Measurements from ENCODE around the gene IFI27L1.

IFI27L1 gene

DNA sequence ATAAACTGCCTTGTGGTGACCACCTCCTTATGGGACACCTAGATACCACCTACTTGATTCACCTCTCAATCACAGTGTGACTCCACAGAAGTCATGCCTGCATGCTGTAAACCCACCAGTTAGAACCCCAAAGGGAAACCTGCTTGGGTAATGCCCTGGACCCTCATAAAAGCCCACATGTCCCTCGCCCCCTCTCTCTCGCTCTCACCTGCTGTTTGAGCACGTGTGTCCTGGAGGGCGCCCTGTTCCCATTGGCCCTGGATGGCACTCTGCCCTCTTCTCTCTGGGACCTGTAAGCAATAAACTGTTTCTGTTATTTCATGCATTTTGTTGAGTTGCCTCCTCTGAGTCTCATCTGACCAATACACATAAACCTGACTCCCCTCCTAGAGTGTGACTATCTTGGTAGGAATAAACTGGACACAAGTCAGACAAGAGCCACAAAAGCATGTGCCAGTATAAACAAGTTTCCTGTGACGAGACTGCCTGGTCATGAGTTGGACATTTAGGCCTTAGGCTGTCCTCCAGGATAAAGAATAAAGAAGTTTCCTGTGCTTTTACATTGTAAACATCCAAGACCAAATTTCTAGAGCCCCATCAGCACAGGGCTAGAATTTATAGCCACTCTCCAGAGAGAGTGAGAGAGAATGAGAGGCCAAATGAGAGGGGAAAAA lies 39.7 kb downstream of the IFI27L1 start:
- Histone ChIP-seq H3K4me2 (no peak overlapping the region), H3K4me1 (peaks cover 9% of the 10 kb centered on the region; the same call in 1 of the 2 replicates), H3K9ac (no peak overlapping the region), H3K9me3 (peaks cover 30% of the 10 kb centered on the region), H3K4me3 (no peak overlapping the region), H3K36me3 (no peaks in the 10 kb centered on the region; the same call in 1 of the 2 replicates), H3K27ac (no peak overlapping the region), H3K27me3 (no peaks in the 10 kb centered on the region), H4K20me1 (no peaks in the 10 kb centered on the region)
- no peak for TF ChIP-seq Cebpa-rat (IDR thresholded peaks at IDR 0.05)

DNA sequence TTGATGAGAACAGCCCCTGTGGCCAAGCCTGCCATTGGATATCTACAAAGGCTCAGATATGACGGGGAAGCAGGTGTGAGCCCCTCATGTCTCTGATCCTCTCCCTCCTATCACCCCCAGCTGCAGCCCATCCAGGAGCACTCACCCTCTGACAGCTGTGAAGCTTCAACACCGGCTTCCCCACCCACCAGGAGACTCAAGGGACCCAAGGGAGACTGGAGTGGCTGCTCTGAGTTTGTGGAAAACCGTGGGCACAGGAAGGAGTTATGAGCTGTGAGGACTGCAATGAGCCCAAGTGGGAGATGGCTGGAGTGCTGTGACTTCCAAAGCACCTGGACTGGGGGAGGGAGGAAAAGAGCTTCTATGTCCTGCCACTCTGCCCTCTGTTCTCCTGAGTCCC lies 40.4 kb downstream of the IFI27L1 start:
- Histone ChIP-seq H3K27ac (no peak overlapping the region), H3K4me1 (peaks cover 9% of the 10 kb centered on the region; the same call in 1 of the 2 replicates), H3K27me3 (no peaks in the 10 kb centered on the region), H3K4me3 (no peak overlapping the region), H4K20me1 (no peaks in the 10 kb centered on the region), H3K36me3 (no peaks in the 10 kb centered on the region; the same call in 1 of the 2 replicates), H3K9me3 (peaks cover 30% of the 10 kb centered on the region), H3K9ac (no peak overlapping the region), H3K4me2 (no peak overlapping the region)
- TF ChIP-seq Cebpa-rat (IDR thresholded peaks at IDR 0.05) = no peak

DNA sequence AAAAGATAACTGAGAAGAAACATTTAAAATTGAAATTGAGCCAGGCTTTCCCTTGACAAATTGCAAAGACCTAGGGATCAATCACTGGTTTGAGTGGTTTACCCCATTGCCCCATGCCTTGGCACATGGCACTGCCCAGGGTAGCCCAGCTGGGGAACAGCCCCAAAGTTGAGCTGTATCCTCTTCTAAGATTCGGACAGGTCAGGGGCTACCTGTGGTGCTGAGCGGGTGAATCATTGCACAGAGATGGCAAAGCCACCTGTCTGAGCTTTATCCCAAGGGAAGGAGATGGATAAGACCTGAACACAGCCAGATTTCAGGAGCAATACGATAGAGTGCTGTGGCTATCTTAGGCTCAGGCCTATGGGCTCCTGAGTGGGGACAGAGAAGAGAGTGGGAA lies 41.3 kb downstream of the IFI27L1 start:
- no peak overlapping the region for H3K27ac ChIP-seq
- H3K36me3 ChIP-seq = no peaks in the 10 kb centered on the region; the same call in 1 of the 2 replicates
- no peak overlapping the region for H3K4me3 ChIP-seq
- no peak overlapping the region for H3K9ac ChIP-seq
- no peak overlapping the region for H3K4me2 ChIP-seq
- no peaks in the 10 kb centered on the region for H3K27me3 ChIP-seq
- H3K4me1 ChIP-seq = peaks cover 9% of the 10 kb centered on the region; the same call in 1 of the 2 replicates
- TF ChIP-seq Cebpa-rat (IDR thresholded peaks at IDR 0.05) = no peak
- no peaks in the 10 kb centered on the region for H4K20me1 ChIP-seq
- peaks cover 30% of the 10 kb centered on the region for H3K9me3 ChIP-seq

DNA sequence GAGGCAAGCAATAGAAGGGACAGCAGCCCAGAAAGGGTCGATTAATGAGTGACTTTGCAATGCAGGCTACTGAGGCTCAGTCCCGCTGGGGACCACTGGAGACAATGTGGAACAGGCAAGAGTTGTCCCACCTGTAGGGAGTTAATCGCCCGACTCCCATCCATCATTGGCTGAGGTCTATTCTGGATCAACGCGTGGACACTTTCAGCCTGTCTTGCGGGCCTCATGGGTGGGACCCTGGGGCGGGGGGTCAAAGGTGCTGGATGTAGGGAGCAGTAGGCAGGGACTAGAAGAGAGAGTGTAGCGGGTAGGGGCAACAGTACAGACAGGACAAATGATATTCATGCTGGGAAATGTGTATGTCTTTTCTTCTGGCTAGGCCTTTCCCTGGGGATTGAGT lies 42.2 kb downstream of the IFI27L1 start:
- peaks cover 30% of the 10 kb centered on the region for H3K9me3 ChIP-seq
- H3K36me3 ChIP-seq = no peaks in the 10 kb centered on the region; the same call in 1 of the 2 replicates
- no peak overlapping the region for H3K27ac ChIP-seq
- no peak overlapping the region for H3K4me2 ChIP-seq
- no peak overlapping the region for H3K4me3 ChIP-seq
- H4K20me1 ChIP-seq = no peaks in the 10 kb centered on the region
- H3K9ac ChIP-seq = no peak overlapping the region
- H3K4me1 ChIP-seq = peaks cover 9% of the 10 kb centered on the region; the same call in 1 of the 2 replicates
- no peaks in the 10 kb centered on the region for H3K27me3 ChIP-seq
- no peak for TF ChIP-seq Cebpa-rat (IDR thresholded peaks at IDR 0.05)

DNA sequence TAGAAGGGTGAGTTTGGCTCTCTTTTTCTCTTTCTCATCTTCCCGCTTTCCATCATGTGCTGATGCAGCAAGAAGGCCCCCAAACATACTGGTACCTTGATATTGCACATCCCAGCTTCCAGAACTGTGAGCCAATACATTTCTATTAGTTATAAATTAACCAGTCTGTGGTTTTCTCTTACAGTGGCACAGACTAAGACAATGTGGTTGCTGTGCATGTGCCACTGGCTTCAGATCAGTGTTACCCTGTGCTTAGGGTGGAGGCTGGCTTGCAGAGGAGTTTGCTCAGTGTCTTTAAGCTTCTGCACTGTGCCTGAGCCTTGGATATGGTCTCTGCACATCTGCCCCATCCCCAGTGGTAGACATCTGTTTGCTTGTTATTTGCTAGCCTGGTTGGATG lies 42.8 kb downstream of the IFI27L1 start:
- Histone ChIP-seq H3K36me3 (no peaks in the 10 kb centered on the region; the same call in 1 of the 2 replicates), H3K27me3 (no peaks in the 10 kb centered on the region), H3K4me1 (peaks cover 15% of the 10 kb centered on the region), H3K9ac (no peak overlapping the region), H3K4me2 (no peak overlapping the region), H3K9me3 (peaks cover 30% of the 10 kb centered on the region), H3K27ac (no peak overlapping the region), H3K4me3 (no peak overlapping the region), H4K20me1 (no peaks in the 10 kb centered on the region)
- TF ChIP-seq Cebpa-rat (IDR thresholded peaks at IDR 0.05) = no peak

DNA sequence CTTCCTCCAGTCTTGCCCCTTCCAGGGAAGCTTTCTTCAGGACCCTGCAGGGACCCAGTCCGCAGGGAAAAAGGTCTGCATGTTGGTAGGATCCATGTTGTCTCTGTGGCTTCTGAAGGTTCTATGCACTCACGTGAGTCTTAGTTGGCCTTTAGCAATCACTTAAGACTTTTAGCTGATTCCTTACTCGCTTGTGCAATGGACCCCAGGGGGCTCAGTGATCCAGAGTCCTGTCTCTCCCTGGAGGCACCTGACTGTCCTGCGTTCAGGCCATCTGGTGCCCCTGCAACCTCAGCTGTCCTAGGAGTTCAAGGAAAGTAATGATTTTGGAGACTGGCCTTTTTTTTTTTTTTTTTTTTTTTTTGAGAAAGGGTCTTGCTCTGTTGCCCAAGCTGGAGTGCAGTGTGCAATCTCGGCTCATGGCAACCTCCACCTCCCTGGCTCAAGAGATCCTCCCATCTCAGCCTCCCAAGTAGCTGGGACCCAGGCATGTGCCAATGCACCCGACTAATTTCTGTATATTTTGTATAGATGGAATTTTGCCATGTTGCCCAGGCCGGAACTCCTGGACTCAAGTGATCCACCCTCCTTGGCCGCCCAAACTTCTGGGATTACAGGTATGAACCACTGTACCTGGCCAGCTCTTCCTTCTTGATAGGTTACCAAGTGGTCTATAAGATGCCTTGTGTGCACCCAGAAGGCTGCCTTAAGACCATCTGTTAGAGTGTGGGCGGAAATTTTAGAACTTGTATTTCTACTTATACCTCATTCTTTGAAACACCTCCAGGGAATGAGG lies 43.7 kb downstream of the IFI27L1 start:
- Histone ChIP-seq H4K20me1 (no peaks in the 10 kb centered on the region), H3K36me3 (no peaks in the 10 kb centered on the region; the same call in 1 of the 2 replicates), H3K4me3 (no peak overlapping the region), H3K4me1 (peaks cover 18% of the 10 kb centered on the region), H3K27ac (no peak overlapping the region), H3K27me3 (no peaks in the 10 kb centered on the region), H3K9me3 (peaks cover 22% of the 10 kb centered on the region), H3K9ac (no peak overlapping the region), H3K4me2 (peak overlapping the region; percentile 22; the same call in 1 of the 2 replicates)
- TF ChIP-seq Cebpa-rat (IDR thresholded peaks at IDR 0.05) = no peak

DNA sequence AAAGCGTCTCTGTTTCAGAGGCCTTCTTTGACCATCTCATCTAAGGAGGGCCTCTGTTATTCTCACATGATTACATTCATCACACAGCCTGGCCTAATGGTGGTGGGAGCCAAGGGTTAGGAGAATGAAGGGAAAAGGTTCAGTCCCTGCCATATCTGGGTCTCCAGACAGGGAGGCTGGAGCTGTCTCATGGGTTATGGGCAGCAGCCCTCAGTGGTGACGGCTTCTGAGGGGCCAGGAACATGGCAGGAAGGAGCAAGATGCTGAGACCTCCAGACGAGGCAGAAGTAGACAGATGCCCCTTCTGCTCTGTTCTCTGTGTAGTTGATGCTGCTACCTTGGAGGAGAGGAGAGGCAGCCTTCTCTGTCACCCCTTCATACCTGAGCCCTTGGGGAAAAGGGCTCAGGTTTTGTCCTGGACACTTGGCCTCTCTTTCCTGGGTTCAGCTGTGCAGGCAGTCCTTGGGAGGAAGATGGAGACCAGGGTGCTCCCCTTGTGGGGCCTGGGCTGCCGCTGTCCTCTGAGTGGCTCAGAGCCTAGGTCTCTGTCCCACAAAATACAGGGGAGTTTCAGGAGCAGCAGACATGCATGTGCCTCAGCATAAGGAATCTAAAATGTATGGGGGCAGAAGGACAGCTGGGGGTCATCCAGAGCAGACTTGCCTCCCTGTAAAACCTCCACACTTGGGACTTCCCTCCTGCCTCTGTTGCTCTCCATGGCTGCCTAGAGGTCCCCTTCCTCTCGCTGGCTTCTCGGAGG lies 44.7 kb downstream of the IFI27L1 start:
- no peak for TF ChIP-seq Cebpa-rat (IDR thresholded peaks at IDR 0.05)
- no peaks in the 10 kb centered on the region for H4K20me1 ChIP-seq
- no peak overlapping the region for H3K4me3 ChIP-seq
- H3K9me3 ChIP-seq = peaks cover 11% of the 10 kb centered on the region
- no peaks in the 10 kb centered on the region; the same call in 1 of the 2 replicates for H3K36me3 ChIP-seq
- H3K27ac ChIP-seq = no peak overlapping the region
- no peak overlapping the region for H3K4me2 ChIP-seq
- H3K4me1 ChIP-seq = peaks cover 18% of the 10 kb centered on the region
- no peaks in the 10 kb centered on the region for H3K27me3 ChIP-seq
- no peak overlapping the region for H3K9ac ChIP-seq

DNA sequence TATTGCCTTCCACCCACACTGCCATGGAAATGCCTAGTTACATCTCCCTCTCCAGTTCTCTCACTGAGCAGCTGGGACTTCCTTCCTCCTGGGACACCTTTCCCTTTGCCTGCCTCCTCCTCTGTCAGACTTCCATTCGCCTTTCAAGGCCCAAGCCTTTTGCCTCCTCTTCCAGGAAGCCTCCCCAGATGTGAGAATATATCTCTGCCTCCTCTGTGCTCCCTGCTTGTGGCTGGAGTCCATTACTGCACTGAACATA lies 45.2 kb downstream of the IFI27L1 start:
- H3K9ac ChIP-seq = no peak overlapping the region
- H3K9me3 ChIP-seq = peaks cover 6% of the 10 kb centered on the region; the same call in 1 of the 2 replicates
- no peak overlapping the region for H3K4me3 ChIP-seq
- no peaks in the 10 kb centered on the region; the same call in 1 of the 2 replicates for H3K36me3 ChIP-seq
- no peak overlapping the region for H3K27ac ChIP-seq
- no peak for TF ChIP-seq Cebpa-rat (IDR thresholded peaks at IDR 0.05)
- H3K4me1 ChIP-seq = peaks cover 18% of the 10 kb centered on the region
- no peak overlapping the region for H3K4me2 ChIP-seq
- H3K27me3 ChIP-seq = no peaks in the 10 kb centered on the region
- H4K20me1 ChIP-seq = no peaks in the 10 kb centered on the region

DNA sequence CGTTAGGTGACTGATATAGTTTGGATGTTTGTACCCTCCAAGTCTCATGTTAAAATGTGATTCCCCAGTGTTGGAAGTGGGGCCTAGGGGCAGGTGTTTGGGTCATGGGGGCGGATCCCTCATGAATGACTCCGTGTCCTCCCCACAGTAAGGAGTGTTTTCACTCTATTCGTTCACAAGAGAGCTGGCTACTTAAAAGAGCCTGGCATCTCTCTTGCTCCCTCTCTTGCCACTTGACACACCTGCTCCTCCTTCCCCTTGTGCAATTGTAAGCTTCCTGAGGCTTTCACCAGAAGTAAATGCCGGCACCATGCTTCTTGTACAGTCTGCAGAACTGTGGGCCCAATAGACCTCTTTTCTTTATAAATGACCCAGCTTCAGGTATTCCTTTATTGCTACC lies 45.7 kb downstream of the IFI27L1 start:
- Histone ChIP-seq H3K4me2 (no peak overlapping the region), H3K4me3 (no peak overlapping the region), H3K9ac (no peak overlapping the region), H3K27me3 (no peaks in the 10 kb centered on the region), H3K9me3 (peaks cover 6% of the 10 kb centered on the region; the same call in 1 of the 2 replicates), H3K36me3 (no peaks in the 10 kb centered on the region; the same call in 1 of the 2 replicates), H3K27ac (no peak overlapping the region), H3K4me1 (peaks cover 18% of the 10 kb centered on the region), H4K20me1 (no peaks in the 10 kb centered on the region)
- TF ChIP-seq Cebpa-rat (IDR thresholded peaks at IDR 0.05) = no peak

All from BLaER1 (cell line).